ENCODE results near the gene TRMT112.
A peak's percentile ranks its signal among the peaks of the same experiment; 100 is the strongest.

The TRMT112 gene

DNA sequence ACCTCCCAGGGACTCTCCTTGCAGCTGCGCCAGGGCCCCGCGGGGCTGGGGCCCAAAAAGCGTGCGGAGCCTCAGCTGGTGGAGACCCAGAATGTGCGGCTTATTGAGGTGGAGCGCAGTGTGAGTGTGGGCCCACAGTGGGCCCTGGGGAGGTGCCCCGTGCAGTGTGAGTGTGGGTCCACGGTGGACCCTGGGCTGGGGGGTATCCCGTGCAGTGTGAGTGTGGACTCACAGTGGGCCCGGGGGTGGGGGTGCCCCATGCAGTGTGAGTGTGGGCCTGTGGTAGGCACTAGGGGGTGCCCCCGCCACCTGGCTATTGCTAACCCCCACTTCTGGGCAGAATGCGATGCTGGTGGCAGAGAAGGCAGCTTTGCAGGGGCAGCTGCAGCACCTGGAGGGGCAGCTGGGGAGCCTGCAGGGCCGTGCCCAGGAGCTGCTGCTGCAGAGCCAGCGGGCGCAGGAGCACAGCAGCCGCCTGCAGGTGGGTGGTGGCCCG is 33.8 kb upstream of the TRMT112 start:
- DNase-seq (ENCODE audit: low read depth): no peak

DNA sequence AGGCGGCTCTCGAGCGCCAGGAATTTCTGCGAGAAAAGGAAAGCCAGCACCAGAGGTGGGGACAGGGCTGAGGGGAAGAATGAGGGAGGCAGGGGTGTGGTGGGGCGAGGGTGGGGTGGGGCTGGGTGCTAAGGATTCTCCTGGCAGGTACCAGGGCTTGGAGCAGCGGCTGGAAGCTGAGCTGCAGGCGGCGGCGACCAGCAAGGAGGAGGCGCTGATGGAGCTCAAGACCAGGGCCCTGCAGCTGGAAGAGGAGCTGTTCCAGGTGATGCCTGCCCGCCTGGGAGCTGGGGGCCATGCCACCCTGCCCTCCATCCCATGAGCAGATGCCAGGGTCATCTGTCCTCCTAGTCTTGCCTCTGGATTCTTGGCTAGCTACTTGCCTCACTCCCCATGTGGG is 32.0 kb upstream of the TRMT112 start:
- DNase-seq (ENCODE audit: low read depth): no peak

DNA sequence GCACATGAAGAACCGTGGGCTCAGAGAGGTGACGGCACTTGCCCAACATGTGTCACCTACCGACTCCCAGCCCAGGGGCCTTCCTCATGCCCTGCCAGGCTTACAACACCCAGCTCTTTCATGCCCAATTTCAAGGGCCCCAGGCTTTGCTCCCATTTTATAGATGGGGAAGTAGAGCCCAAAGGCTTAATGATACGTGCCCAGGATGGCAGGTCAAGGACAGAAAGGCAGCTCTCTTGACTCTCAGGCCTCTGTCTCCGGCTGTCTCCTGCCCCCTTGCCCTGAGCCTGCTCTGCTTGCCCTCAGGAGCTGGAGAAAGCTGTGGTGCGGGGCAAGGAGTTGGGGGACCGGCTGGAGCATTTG is 31.6 kb upstream of the TRMT112 start:
- no peak for DNase-seq (ENCODE audit: low read depth)

DNA sequence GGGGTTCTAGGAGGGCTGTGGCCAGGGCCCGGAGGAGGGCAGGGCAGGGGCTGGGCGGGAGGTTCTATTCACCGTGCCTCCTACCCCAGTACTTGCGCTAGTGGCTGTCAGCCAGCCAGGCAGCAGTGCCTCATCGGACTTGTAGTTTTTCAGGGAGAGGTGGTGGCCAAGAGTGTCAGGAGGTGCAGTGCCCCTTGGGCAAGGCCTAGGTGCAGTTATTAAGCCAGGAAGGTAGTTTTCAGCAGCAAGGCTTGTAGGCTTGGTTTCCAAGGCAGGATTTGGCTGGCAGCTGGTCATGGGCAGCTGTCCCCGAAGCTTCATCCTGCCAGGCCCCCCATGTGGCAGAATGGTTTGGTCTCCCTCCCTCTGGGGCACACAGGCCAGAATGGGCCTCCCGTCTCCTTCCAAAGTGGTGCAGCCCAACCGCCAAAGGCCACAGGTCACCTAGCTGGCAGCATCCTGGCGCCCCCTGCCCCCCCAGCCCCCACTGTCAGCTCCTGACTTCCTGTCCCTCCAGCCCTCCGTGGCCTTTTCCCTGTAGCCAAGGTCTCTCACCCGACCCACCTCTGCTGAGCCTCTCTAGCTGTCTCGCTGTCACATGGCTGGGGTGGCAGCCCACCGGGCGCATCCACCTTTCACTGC is 31.1 kb upstream of the TRMT112 start:
- no peak for DNase-seq (ENCODE audit: low read depth)

DNA sequence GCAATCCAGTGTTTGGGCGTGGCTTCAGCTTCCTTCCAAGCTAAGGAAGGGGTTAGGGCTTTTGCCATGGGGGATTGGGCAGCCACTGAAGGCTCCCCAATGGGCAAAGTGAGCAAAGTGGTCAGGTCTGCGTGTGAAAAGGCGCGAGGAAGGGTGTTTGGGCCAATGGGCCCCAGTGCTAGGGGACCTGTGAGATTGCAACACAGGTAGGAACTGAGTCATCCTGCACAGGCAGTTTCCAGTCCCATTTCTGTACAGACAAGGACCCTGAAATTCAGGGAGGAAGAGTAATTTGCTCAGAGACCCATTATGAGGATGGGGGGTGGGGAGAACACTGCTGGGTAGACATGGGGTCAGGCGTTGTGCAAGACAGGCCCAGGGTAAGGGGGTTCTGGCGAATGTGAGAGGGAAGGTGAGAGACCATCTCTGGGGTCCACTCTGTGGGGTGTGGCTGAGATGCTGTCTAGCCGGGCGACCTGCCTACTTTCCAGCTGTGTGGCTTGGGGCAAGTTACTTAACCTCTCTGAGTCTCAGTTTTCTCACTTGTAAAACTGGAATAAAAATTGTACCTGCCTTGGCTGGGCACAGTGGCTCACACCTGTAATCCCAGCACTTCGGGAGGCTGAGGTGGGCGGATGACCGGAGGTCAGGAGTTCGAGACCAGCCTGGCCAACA is 30.0 kb upstream of the TRMT112 start:
- DNase-seq (ENCODE audit: low read depth): peak; percentile 19

DNA sequence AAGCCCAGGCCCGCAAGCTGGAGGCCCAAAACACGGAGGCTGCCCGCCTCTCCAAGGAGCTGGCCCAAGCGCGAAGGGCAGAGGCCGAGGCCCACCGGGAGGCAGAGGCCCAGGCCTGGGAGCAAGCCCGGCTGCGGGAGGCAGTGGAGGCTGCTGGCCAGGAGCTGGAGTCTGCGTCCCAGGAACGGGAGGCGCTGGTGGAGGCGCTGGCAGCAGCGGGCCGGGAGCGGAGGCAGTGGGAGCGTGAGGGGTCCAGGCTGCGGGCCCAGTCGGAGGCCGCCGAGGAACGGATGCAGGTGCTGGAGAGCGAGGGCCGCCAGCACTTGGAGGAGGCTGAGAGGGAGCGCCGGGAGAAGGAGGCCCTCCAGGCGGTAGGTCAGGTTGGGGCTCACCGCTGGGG is 27.4 kb upstream of the TRMT112 start:
- no peak for DNase-seq (ENCODE audit: low read depth)

DNA sequence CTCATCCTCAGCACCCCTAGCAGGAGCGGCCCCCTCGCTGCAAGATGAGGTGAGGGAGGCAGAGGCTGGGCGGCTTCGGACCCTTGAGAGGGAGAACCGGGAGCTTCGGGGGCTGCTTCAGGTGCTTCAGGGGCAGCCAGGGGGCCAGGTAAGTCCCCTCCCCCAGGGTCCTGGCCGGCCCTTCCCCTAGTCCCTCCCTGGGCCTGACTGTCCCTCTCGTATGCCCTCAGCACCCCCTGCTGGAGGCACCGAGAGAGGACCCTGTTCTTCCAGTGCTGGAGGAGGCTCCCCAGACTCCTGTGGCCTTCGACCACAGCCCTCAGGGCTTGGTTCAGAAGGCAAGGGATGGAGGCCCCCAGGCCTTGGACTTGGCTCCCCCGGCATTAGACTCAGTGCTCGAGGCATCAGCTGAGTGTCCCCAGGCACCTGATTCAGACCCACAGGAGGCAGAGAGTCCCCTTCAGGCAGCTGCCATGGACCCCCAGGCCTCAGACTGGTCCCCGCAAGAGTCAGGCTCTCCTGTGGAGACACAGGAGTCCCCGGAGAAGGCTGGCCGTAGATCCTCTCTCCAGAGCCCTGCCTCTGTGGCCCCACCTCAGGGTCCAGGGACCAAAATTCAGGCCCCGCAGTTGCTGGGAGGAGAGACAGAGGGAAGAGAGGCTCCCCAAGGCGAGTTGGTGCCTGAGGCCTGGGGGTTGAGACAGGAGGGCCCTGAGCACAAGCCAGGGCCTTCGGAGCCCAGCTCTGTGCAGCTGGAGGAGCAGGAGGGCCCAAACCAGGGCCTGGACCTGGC is 26.6 kb upstream of the TRMT112 start:
- peak; percentile 26 for DNase-seq (ENCODE audit: low read depth)

DNA sequence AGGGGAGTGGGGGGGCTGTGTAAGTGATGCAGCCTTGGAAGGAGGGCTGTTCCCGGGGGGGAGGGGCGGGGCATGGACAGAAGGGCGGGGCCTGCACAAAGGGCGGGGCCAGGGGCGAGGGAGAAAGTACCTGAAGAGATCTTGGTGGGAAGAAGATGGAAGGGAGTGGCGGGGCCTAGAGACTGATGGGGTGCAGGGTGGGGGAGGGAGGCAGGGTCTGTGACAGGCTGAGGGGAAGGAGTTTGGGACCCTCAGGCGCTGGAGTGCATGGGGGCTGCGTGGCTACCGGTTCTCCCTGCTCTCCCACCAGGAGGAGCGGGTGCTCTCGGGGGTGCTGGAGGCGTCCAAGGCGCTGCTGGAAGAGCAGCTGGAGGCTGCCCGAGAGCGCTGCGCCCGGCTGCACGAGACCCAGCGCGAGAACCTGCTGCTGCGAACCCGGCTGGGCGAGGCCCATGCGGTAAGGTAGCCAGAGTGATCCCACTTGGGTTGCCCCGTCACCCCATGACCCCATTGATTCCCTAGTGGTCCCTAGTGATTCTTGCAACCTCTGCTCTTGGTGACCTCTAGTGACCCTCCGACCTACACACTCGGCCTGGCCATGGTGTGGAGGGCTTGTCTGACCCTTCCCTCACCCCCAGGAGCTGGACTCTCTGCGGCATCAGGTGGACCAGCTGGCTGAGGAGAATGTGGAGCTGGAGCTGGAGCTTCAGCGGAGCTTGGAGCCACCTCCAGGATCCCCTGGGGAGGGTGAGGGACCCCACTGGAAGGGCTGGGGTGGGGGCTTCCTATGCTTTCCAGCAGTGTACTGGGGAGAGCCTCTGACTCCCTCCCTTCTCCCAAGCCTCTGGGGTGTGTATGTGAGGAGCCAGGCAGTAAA is 25.7 kb upstream of the TRMT112 start:
- no peak for DNase-seq (ENCODE audit: low read depth)

DNA sequence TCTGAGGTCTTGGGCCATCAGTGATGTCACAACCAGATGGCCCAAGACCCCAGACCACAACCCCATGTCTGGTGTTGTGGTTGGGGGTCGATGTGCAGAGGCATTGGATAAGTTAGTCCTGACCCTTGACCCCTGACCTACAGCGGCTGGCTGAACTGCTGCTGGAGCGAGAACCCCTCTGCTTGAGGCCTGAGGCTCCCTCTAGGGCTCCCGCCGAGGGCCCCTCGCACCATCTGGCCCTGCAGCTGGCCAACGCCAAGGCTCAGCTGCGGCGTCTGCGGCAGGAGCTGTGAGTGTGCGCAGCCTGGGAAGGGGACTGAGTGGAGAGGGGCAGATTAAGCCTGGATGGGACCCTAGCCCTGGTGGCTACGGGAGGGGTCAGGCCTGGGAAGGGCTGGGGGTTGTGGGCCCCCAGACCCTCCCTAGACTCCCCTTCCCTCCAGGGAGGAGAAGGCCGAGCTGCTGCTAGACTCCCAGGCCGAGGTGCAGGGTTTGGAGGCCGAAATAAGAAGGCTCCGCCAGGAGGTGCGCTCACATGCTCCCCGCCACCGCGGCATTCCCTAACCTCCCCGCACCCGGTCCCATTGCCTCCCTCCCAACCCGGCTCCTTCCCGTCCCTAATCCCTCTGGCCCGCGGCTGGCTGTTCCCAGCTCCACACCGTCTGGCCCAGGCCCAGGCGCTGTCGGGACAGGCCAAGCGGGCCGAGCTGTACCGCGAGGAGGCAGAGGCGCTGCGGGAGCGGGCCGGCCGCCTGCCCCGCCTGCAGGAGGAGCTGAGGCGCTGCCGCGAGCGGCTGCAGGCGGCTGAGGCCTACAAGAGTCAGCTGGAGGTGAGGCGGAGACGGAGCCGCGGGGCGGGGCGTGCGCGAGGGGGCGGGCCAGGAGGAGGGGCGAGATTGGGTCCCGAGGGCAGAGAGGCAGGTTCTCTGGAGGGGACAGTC is 24.8 kb upstream of the TRMT112 start:
- DNase-seq (ENCODE audit: low read depth): peak; percentile 89

DNA sequence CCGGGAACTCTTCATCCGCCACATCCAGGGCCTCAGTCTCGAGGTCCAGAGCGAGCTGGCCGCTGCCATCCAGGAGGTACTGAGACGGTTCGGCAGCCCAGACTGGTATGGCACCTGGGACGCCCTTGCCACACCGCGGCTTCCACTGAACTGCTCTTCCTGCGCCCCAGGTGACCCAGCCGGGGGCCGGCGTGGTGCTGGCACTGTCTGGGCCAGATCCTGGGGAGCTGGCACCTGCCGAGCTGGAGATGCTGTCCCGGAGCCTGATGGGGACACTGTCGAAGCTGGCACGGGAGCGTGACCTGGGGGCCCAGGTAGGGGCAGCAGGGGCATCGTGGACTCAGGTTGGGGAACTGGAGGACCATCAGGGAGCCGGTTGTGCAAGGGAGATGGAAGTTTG is 24.1 kb upstream of the TRMT112 start:
- no peak for DNase-seq (ENCODE audit: low read depth)

DNA sequence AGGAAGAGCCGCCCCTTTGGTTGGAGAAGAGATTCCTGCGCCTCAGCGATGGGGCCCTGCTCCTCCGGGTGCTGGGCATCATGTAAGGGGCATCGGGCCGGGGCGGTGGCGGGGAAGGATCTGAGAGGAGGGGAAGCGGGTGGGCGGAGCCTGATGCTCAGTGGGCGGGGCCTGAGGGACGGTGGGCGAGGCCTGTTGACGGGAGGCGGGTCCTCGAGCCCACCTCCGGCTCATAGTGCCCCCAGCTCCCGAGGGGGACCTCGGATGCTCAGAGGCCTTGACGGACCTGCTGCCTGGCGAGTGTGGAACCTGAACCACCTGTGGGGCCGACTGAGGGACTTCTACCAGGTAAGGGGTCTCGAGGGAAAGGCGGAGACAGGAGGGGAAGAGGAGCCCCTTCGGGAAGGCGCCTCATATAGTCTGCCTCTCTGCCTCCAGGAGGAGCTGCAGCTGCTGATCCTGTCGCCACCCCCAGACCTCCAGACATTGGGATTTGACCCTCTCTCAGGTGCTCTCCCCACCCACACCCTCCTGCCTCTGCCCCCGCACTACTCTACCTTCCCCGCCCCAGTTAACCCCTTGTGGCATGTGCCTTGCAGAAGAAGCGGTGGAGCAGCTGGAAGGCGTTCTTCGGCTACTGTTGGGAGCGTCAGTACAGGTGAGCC is 23.4 kb upstream of the TRMT112 start:
- DNase-seq (ENCODE audit: low read depth): no peak

DNA sequence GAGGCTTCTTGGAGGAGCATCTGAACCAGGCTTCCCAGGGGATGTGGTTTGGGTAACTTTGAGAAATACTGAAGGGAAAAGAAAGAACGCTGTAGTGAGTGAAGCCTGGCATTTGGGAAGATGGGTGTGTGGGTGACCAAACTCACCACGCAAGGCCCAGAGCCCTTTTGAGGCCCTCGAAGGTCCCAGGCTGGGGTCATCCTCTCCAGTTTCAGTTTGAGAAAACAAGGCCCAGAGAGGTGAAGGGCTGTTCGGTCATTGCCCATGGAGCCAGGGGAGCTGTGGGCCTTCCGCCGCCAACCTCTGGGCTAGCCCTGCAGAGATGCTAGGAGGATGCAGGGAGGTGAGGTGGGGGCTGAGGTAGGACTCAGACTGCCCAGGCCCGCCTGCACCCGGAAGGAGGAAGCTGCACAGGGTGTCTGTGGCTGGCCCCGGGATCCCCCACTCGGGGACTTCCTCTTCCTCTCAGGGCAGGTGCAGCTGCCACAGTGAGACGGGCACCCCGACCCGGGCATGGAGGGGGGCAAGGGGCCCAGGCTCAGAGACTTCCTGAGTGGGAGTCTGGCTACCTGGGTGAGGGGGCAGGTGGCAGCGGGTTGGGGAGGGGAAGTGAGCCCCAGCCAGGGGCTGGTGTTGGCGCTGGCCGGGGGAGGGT is 22.5 kb upstream of the TRMT112 start, which contains the start of gene CCDC88B:
TSS of gene CCDC88B (plus strand) at position 451 of the 655 bp plus-strand sequence. CDS start at position 514, 63 bp downstream.
- no peak for DNase-seq (ENCODE audit: low read depth)

DNA sequence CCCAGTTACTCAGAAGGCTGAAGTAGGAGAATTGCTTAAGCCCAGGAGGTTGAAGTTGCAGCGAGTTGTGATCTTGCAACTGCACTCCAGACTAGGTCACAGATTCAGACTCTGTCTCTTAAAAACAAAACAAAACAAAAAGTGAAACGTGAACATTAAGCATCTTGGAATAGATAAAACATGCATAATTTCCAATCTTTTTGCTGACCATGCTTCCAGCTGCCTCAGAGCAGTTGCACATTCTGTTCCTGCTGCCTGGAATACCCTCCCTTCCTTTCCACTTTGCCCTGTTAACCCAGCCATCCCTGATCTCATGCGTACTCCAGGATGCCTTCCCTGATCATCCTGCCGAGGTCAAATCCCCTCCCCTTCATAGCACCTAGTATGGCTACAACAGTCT is 21.9 kb upstream of the TRMT112 start:
- DNase-seq (ENCODE audit: low read depth): no peak

DNA sequence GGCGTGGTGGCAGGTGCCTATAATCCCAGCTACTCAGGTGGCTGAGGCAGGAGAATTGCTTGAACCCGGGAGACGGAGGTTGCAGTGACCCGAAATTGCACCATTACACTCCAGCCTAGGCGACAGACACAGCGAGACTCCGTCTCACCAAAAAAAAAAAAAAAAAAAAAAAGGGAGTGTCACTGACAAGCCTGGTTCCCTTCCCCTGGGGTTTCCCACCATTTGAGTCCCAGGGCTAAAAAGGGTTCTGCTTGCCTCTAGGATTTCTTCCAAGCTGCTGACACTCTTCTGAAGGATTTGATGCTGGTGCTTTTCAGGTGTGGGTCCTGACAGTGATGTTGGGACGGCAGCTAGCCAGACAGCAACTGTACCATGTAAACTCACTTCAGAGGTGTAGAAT is 21.4 kb upstream of the TRMT112 start:
- no peak for DNase-seq (ENCODE audit: low read depth)

DNA sequence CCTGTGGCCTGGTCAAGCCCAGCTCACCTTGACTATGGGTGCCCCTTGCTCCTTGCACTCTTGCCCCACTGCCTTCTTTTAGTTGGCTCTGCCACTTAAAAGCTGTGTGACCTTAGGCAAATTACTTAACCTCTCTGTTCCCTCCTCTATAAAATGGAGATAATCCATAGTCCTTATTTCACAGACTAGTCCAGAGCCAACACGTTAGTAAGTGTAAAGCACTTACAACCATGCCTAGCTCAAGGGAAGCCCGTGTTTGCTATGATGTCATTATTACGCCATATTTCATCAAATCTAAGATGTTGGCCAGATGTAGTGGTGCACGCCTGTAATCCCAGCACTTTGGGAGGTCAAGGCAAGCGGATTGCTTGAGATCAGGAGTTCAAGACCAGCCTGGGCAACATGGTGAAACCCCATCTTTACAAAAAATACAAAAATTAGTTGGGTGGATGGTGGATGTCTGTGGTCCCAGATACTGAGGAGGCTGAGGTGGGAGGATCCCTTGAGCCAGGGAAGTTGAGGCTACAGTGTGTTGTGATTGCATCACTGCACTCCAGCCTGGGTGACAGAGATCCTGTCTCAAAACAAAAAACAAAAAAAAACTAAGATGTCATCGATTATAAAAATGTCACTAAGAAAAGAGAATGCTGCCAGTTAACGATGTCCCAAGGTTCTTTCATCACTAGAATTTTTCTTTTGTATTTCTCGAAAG is 20.3 kb upstream of the TRMT112 start:
- DNase-seq (ENCODE audit: low read depth): no peak

DNA sequence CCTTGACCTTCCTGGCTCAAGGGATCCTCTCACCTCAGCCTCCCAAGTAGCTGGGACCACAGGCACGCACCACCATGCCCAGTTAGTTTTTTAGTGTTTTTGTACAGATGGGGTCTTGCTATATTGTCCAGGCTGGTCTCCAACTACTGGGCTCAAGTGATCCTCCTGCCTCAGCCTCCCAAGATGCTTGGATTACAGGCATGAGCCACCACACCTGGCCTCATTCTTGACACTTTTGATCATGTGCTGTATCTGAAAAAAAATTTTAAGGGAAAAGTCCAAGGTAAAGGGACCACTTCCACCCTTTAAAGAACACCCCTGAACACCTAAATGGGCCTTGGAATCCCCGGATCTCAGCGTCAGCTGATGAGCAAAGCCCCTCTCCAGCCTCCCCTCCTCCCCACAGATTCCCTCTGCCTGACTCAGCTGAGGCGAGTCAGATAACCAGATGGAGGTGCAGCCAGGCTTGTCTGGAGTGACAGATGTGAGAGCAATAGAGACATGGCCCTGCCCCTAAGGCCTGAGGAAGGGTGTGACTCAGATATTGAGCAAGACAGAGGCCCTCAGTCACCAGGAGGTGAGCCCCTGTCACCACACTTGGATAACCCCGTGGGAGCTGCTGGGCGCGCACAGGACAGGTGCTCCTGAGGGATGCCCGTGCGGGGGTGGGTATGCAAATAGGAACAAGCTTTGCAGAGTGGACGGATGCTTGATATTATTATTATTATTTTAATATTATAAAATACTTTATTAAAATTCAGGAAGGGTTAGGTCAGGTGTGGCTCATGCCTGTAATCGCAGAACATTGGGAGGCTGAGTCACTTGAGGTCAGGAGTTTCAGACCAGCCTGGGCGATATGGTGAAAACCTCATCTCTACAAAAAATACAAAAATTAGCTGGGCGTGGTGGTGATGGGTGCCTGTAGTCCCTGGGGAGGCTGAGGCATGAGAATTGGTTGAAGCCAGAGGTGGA is 17.7 kb upstream of the TRMT112 start:
- DNase-seq (ENCODE audit: low read depth): peak; percentile 99

DNA sequence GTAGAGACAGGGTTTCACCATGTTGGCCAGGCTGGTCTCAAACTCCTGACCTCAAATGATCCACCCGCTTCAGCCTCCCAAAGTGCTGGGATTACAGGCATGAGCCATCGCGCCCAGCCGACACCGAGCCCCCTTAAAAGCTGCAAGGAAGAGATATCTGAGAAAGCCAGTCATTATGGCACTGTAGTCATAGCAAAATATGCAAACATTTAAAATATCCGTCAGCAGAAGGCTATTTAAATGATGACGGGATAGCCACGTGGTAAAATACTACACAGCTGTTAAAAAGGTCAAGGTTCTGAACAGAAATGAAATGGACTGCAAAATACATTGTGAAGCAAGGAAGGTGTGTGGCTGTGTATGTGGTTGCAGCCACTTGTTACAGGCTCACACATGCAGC is 16.2 kb upstream of the TRMT112 start:
- no peak for DNase-seq (ENCODE audit: low read depth)

Measured in ELR (cell line).